GM19035 (cell line): Measurements from ENCODE around the gene HOXC9.

Experiments
- ATAC-seq: cut with Tn5 transposase; IDR thresholded peaks from one replicate; pipeline ENCODE4 v1.9.1; 2021; ENCODE audit not compliant: unreplicated experiment

The HOXC9 gene

GRCh38 chr12:53986686-53987483, 13.1 kb upstream of the HOXC9 start:
- no peak for ATAC-seq

- no peak for ATAC-seq
Observed at GRCh38 chr12:53987787-53988230, 12.2 kb upstream of the HOXC9 start.

GRCh38 chr12:53988541-53989226, 11.3 kb upstream of the HOXC9 start:
- ATAC-seq = no peak

- no peak for ATAC-seq
Observed at GRCh38 chr12:53989227-53990113, 10.5 kb upstream of the HOXC9 start.

- no peak for ATAC-seq
Observed at GRCh38 chr12:53990311-53991076, 9.5 kb upstream of the HOXC9 start.

- no peak for ATAC-seq
Observed at GRCh38 chr12:53991077-53991460, 8.9 kb upstream of the HOXC9 start.

GRCh38 chr12:53992377-53992889, 7.5 kb upstream of the HOXC9 start:
- ATAC-seq = no peak

- ATAC-seq = no peak
Observed at GRCh38 chr12:53993162-53994008, 6.6 kb upstream of the HOXC9 start.

GRCh38 chr12:53994009-53994263, 6.0 kb upstream of the HOXC9 start:
- ATAC-seq = no peak

- ATAC-seq = no peak
Observed at GRCh38 chr12:53994264-53995001, 5.5 kb upstream of the HOXC9 start.

GRCh38 chr12:53995002-53995377, 5.0 kb upstream of the HOXC9 start:
- ATAC-seq = no peak

- no peak for ATAC-seq
Observed at GRCh38 chr12:53995378-53996239, 4.4 kb upstream of the HOXC9 start.

GRCh38 chr12:53996240-53997203, 3.4 kb upstream of the HOXC9 start:
- ATAC-seq = no peak

- no peak for ATAC-seq
Observed at GRCh38 chr12:53997204-53998109, 2.5 kb upstream of the HOXC9 start.

- ATAC-seq = no peak
Observed at GRCh38 chr12:53998110-53998899, 1.7 kb upstream of the HOXC9 start.
